Hepatocyte (in vitro differentiated cells): ENCODE results near the gene CHP1.

ENCODE experiments used
- EZH2phosphoT487 ChIP-seq: fragments of 200-600 bp; sonication (generic); IDR thresholded peaks from one replicate; pipeline ENCODE4 v1.6.1; 2018; ENCODE audit warnings: antibody characterized with exemption, mild to moderate bottlenecking, low read depth, moderate library complexity; ENCODE audit not compliant: unreplicated experiment, severe bottlenecking
- TF ChIP-seq, protein P1 (sequence below): fragments of 200-600 bp; sonication (generic); IDR thresholded peaks from 2 replicates; pipeline ENCODE4 v1.5.1; 2016; ENCODE audit warnings: antibody characterized with exemption, mild to moderate bottlenecking; ENCODE audit not compliant: poor library complexity

DNA sequence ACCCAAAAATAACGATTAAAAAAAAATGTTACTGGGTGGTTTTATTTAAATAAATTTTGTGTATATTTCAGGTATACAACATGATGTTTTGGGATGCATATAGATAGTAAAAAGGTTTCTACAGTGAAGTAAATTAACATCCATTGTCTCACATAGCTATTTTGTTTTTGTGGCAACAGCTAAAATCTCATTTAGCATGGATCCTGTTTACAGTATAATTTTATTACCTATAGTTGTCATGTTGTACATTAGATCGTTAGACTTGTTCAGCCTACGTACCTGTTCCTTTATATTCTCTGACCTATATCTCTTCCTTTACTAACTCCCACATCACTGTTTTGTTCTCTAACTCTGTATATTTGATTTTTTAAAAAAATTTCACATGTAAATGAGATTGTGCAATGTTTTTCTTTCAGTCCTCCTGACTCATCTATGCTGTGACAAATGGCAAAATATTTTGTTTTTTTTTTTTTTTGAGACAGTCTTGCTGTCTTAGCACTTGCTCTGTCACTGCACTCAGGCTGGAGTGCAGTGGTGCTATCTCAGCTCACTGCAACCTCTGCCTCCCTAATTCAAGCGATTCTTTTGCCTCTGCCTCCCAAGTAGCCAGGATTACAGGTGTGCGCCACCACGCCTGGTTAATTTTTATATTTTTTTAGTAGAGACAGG, 55.7 kb downstream of the CHP1 start:
- TF ChIP-seq, protein P1, sequence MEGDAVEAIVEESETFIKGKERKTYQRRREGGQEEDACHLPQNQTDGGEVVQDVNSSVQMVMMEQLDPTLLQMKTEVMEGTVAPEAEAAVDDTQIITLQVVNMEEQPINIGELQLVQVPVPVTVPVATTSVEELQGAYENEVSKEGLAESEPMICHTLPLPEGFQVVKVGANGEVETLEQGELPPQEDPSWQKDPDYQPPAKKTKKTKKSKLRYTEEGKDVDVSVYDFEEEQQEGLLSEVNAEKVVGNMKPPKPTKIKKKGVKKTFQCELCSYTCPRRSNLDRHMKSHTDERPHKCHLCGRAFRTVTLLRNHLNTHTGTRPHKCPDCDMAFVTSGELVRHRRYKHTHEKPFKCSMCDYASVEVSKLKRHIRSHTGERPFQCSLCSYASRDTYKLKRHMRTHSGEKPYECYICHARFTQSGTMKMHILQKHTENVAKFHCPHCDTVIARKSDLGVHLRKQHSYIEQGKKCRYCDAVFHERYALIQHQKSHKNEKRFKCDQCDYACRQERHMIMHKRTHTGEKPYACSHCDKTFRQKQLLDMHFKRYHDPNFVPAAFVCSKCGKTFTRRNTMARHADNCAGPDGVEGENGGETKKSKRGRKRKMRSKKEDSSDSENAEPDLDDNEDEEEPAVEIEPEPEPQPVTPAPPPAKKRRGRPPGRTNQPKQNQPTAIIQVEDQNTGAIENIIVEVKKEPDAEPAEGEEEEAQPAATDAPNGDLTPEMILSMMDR, result no peak
- no peak for TF ChIP-seq EZH2phosphoT487
